HepG2 (cell line): Measurements from ENCODE around the gene GDF7. TPM values are rescaled to one million over a fixed set of nuclear protein-coding genes. Genes with fewer than 3 reads are reported as not detected.

Experiments used
- AKAP8 ChIP-seq: sonication (generic); formaldehyde crosslinking; IDR thresholded peaks from 2 replicates; pipeline ENCODE4 v1.5.1; 2020; ENCODE audit warnings: mild to moderate bottlenecking, missing genetic modification reagents
- BRCA1 ChIP-seq: sonication (generic); formaldehyde crosslinking; IDR thresholded peaks from 2 replicates; pipeline ENCODE4 v1.4.0; 2020; ENCODE audit warnings: missing genetic modification reagents
- IRX3 ChIP-seq: sonication (generic); formaldehyde crosslinking; IDR thresholded peaks from 2 replicates; pipeline ENCODE4 v1.8.1; 2023; ENCODE audit warnings: mild to moderate bottlenecking, low read depth, missing genetic modification reagents, borderline replicate concordance
- NFE2L1 ChIP-seq: sonication (generic); formaldehyde crosslinking; IDR thresholded peaks from 2 replicates; pipeline ENCODE4 v1.4.0; 2020; ENCODE audit warnings: missing genetic modification reagents, mild to moderate bottlenecking, borderline replicate concordance
- REXO4 ChIP-seq: sonication (generic); formaldehyde crosslinking; IDR thresholded peaks from 2 replicates; pipeline ENCODE4 v1.8.0; 2022; ENCODE audit warnings: missing genetic modification reagents, mild to moderate bottlenecking, borderline replicate concordance
- TCF7L2 ChIP-seq: IDR thresholded peaks from 2 replicates; pipeline ENCODE4 v1.6.1; 2011; ENCODE audit warnings: mild to moderate bottlenecking, low read depth, low read length, moderate library complexity
- U2AF2 ChIP-seq: fragments of 200-400 bp; formaldehyde crosslinking; IDR thresholded peaks from 2 replicates; pipeline ENCODE4 v1.6.1; 2017; ENCODE audit warnings: low read depth, mild to moderate bottlenecking, low read length
- ZNF121 ChIP-seq: sonication (generic); formaldehyde crosslinking; IDR thresholded peaks from 2 replicates; pipeline ENCODE4 v1.5.0; 2020; ENCODE audit warnings: mild to moderate bottlenecking, missing genetic modification reagents
- ZNF354B ChIP-seq: sonication (generic); formaldehyde crosslinking; IDR thresholded peaks from 2 replicates; pipeline ENCODE4 v1.8.0; 2022; ENCODE audit warnings: mild to moderate bottlenecking, missing genetic modification reagents
- ZNF589 ChIP-seq: sonication (generic); formaldehyde crosslinking; conservative IDR thresholded peaks from 2 replicates; pipeline ENCODE4 v1.8.0; 2022; ENCODE audit warnings: mild to moderate bottlenecking, moderate library complexity, missing genetic modification reagents
- ZNF816 ChIP-seq: sonication (generic); formaldehyde crosslinking; IDR thresholded peaks from 2 replicates; pipeline ENCODE4 v1.8.0; 2022; ENCODE audit warnings: missing genetic modification reagents, mild to moderate bottlenecking, borderline replicate concordance
- polyA plus RNA-seq, 8 experiments: library from polyadenylated mRNA; depleted of rRNA in 3 of 8; stranded (reverse) in 7 of 8; unstranded in 1 of 8; fragments of >200 nt; fragmentation: Illumina TruSeq in 4 of 8; extraction: Trizol in 4 of 8; gene quantifications; 2 replicates each; pipeline versions ENCODE4 v1.2.1 to v1.2.3, GENCODE V29; 2011 to 2016; ENCODE audit warnings: low read depth in 4 of 8, missing spikeins in 1 of 8, mixed read lengths in 1 of 8; ENCODE audit not compliant: insufficient read depth in 1 of 8
- total RNA-seq, 5 experiments: library from RNA; depleted of rRNA; stranded (reverse); fragments of >200 nt; fragmentation: Illumina TruSeq; extraction: Trizol; gene quantifications; 2 replicates each; pipeline ENCODE4 v1.2.3, GENCODE V29; 2016; ENCODE audit warnings: low read depth in 1 of 5
- TF ChIP-seq, protein P1 (sequence below): IDR thresholded peaks from 2 replicates; pipeline ENCODE4 v1.6.1; 2016; ENCODE audit warnings: low read depth, control low read depth
- TF ChIP-seq, protein P2 (sequence below): sonication (generic); formaldehyde crosslinking; IDR thresholded peaks from 2 replicates; pipeline ENCODE4 v1.4.0; 2020; ENCODE audit warnings: missing genetic modification reagents, borderline replicate concordance
- TF ChIP-seq, protein P3 (sequence below): sonication (generic); formaldehyde crosslinking; conservative IDR thresholded peaks from 2 replicates; pipeline ENCODE4 v1.8.0; 2022; ENCODE audit warnings: mild to moderate bottlenecking, moderate library complexity, missing genetic modification reagents
- TF ChIP-seq, protein P4 (sequence below): sonication (generic); formaldehyde crosslinking; IDR thresholded peaks from 2 replicates; pipeline ENCODE4 v1.4.0; 2020; ENCODE audit warnings: missing genetic modification reagents
- TF ChIP-seq, protein P5 (sequence below): sonication (generic); formaldehyde crosslinking; IDR thresholded peaks from 2 replicates; pipeline ENCODE4 v1.5.1; 2020; ENCODE audit warnings: mild to moderate bottlenecking, moderate library complexity, missing genetic modification reagents

The GDF7 gene
- total and polyA plus RNA-seq, 2 of the 13 experiments (the other 11 are each of a cell fraction or from before 2014, with no cell fraction given), result 1.6 to 15.0 TPM

DNA sequence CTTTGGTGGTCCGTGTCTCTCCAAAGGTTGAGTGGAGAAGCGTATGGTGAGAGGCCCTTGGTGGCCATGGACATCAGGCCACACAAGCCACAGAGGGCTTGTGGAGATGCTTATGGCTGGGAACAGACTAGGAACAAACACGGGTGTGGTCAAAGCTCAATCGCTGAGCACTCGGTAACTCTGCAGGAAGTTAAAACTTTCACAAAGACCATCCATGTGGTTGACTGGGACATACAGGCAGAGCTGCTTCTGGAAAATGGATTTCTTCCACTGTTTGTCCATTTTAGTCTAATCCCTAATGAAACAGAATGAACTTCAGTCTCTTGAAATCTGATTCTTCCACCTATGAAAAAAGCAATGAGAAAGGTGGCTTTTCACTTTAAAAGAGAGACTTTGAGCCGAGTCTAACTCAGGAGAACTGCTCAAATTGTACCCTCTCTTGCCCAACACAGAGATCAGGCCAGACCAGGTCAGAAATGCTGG is 17.7 kb downstream of the GDF7 start (continued):
- TF ChIP-seq, protein P1, sequence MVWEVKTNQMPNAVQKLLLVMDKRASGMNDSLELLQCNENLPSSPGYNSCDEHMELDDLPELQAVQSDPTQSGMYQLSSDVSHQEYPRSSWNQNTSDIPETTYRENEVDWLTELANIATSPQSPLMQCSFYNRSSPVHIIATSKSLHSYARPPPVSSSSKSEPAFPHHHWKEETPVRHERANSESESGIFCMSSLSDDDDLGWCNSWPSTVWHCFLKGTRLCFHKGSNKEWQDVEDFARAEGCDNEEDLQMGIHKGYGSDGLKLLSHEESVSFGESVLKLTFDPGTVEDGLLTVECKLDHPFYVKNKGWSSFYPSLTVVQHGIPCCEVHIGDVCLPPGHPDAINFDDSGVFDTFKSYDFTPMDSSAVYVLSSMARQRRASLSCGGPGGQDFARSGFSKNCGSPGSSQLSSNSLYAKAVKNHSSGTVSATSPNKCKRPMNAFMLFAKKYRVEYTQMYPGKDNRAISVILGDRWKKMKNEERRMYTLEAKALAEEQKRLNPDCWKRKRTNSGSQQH, result no peak
- TF ChIP-seq ZNF816 (CRISPR knock-in tag) (no peak), ZNF121 (CRISPR knock-in tag) (no peak), ZNF589 (CRISPR knock-in tag) (no peak), IRX3 (CRISPR knock-in tag) (no peak), TCF7L2 (no peak), AKAP8 (CRISPR knock-in tag) (no peak), BRCA1 (CRISPR knock-in tag) (no peak), ZNF354B (CRISPR knock-in tag) (no peak), NFE2L1 (CRISPR knock-in tag) (no peak), REXO4 (CRISPR knock-in tag) (no peak), U2AF2 (no peak)
- TF ChIP-seq, protein P2, sequence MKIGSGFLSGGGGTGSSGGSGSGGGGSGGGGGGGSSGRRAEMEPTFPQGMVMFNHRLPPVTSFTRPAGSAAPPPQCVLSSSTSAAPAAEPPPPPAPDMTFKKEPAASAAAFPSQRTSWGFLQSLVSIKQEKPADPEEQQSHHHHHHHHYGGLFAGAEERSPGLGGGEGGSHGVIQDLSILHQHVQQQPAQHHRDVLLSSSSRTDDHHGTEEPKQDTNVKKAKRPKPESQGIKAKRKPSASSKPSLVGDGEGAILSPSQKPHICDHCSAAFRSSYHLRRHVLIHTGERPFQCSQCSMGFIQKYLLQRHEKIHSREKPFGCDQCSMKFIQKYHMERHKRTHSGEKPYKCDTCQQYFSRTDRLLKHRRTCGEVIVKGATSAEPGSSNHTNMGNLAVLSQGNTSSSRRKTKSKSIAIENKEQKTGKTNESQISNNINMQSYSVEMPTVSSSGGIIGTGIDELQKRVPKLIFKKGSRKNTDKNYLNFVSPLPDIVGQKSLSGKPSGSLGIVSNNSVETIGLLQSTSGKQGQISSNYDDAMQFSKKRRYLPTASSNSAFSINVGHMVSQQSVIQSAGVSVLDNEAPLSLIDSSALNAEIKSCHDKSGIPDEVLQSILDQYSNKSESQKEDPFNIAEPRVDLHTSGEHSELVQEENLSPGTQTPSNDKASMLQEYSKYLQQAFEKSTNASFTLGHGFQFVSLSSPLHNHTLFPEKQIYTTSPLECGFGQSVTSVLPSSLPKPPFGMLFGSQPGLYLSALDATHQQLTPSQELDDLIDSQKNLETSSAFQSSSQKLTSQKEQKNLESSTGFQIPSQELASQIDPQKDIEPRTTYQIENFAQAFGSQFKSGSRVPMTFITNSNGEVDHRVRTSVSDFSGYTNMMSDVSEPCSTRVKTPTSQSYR (CRISPR knock-in tag), result no peak
- TF ChIP-seq, protein P3, sequence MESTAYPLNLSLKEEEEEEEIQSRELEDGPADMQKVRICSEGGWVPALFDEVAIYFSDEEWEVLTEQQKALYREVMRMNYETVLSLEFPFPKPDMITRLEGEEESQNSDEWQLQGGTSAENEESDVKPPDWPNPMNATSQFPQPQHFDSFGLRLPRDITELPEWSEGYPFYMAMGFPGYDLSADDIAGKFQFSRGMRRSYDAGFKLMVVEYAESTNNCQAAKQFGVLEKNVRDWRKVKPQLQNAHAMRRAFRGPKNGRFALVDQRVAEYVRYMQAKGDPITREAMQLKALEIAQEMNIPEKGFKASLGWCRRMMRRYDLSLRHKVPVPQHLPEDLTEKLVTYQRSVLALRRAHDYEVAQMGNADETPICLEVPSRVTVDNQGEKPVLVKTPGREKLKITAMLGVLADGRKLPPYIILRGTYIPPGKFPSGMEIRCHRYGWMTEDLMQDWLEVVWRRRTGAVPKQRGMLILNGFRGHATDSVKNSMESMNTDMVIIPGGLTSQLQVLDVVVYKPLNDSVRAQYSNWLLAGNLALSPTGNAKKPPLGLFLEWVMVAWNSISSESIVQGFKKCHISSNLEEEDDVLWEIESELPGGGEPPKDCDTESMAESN (CRISPR knock-in tag), result no peak
- TF ChIP-seq, protein P4, sequence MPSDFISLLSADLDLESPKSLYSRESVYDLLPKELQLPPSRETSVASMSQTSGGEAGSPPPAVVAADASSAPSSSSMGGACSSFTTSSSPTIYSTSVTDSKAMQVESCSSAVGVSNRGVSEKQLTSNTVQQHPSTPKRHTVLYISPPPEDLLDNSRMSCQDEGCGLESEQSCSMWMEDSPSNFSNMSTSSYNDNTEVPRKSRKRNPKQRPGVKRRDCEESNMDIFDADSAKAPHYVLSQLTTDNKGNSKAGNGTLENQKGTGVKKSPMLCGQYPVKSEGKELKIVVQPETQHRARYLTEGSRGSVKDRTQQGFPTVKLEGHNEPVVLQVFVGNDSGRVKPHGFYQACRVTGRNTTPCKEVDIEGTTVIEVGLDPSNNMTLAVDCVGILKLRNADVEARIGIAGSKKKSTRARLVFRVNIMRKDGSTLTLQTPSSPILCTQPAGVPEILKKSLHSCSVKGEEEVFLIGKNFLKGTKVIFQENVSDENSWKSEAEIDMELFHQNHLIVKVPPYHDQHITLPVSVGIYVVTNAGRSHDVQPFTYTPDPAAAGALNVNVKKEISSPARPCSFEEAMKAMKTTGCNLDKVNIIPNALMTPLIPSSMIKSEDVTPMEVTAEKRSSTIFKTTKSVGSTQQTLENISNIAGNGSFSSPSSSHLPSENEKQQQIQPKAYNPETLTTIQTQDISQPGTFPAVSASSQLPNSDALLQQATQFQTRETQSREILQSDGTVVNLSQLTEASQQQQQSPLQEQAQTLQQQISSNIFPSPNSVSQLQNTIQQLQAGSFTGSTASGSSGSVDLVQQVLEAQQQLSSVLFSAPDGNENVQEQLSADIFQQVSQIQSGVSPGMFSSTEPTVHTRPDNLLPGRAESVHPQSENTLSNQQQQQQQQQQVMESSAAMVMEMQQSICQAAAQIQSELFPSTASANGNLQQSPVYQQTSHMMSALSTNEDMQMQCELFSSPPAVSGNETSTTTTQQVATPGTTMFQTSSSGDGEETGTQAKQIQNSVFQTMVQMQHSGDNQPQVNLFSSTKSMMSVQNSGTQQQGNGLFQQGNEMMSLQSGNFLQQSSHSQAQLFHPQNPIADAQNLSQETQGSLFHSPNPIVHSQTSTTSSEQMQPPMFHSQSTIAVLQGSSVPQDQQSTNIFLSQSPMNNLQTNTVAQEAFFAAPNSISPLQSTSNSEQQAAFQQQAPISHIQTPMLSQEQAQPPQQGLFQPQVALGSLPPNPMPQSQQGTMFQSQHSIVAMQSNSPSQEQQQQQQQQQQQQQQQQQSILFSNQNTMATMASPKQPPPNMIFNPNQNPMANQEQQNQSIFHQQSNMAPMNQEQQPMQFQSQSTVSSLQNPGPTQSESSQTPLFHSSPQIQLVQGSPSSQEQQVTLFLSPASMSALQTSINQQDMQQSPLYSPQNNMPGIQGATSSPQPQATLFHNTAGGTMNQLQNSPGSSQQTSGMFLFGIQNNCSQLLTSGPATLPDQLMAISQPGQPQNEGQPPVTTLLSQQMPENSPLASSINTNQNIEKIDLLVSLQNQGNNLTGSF (CRISPR knock-in tag), result no peak
- TF ChIP-seq, protein P5, sequence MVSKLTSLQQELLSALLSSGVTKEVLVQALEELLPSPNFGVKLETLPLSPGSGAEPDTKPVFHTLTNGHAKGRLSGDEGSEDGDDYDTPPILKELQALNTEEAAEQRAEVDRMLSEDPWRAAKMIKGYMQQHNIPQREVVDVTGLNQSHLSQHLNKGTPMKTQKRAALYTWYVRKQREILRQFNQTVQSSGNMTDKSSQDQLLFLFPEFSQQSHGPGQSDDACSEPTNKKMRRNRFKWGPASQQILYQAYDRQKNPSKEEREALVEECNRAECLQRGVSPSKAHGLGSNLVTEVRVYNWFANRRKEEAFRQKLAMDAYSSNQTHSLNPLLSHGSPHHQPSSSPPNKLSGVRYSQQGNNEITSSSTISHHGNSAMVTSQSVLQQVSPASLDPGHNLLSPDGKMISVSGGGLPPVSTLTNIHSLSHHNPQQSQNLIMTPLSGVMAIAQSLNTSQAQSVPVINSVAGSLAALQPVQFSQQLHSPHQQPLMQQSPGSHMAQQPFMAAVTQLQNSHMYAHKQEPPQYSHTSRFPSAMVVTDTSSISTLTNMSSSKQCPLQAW (CRISPR knock-in tag), result peak; percentile 59
